Right lung (tissue), 10 donors: ENCODE data around the gene TCF4. TPM values are rescaled to one million over a fixed set of nuclear protein-coding genes. Genes with fewer than 3 reads are reported as not detected.

Source experiments
- DNase-seq, 2 donors: peaks; one replicate each; pipeline ENCODE4 v3.0.0-alpha.2; 2013
- long read RNA-seq, 8 donors: transcript quantifications; one replicate each; lab custom pipeline, GENCODE V29; 2026
- polyA plus RNA-seq, 5 donors: library from polyadenylated mRNA; unstranded; fragments of 120-200 nt; gene quantifications; one replicate each; pipeline versions ENCODE4 v1.2.1 to v1.2.3, GENCODE V29; 2013; ENCODE audit warnings: inconsistent platforms in 1 of 5, low replicate concordance in 1 of 5; ENCODE audit not compliant: insufficient read length in 5 of 5, insufficient read depth in 1 of 5

The TCF4 gene
- 100 to 1,000 TPM in 4 of 5 donors, 10 to 100 TPM in 1; 69.0 to 163 (median 139) TPM for polyA plus RNA-seq
- long read RNA-seq, donor 1, full-length matches to known transcripts, result 18 of 34 reads
- long read RNA-seq, donor 1, partial matches to known transcripts, result 16 of 34 reads
- long read RNA-seq, donor 1, other reads (novel, unspliced or antisense), result 0 of 34 reads
- long read RNA-seq, donor 2, full-length matches to known transcripts, result 13 of 13 reads
- long read RNA-seq, donor 2, partial matches to known transcripts, result 0 of 13 reads
- long read RNA-seq, donor 2, other reads (novel, unspliced or antisense), result 0 of 13 reads
- long read RNA-seq, donor 3, partial matches to known transcripts, result 5 of 10 reads
- long read RNA-seq, donor 3, other reads (novel, unspliced or antisense), result 0 of 10 reads
- long read RNA-seq, donor 4, partial matches to known transcripts, result 16 of 21 reads
- long read RNA-seq, donor 4, other reads (novel, unspliced or antisense), result 0 of 21 reads
- long read RNA-seq, donor 5, full-length matches to known transcripts, result 16 of 35 reads
- long read RNA-seq, donor 5, partial matches to known transcripts, result 19 of 35 reads
- long read RNA-seq, donor 5, other reads (novel, unspliced or antisense), result 0 of 35 reads
- long read RNA-seq, donor 6, transcript TCF4-204 (13 exons, 2,372 nt), result major isoform, 5 of 19 reads
- long read RNA-seq, donor 6, partial matches to known transcripts, result 8 of 19 reads
- long read RNA-seq, donor 6, other reads (novel, unspliced or antisense), result 0 of 19 reads
- long read RNA-seq, donor 7, full-length matches to known transcripts, result 12 of 28 reads
- long read RNA-seq, donor 7, partial matches to known transcripts, result 16 of 28 reads
- long read RNA-seq, donor 7, other reads (novel, unspliced or antisense), result 0 of 28 reads
- long read RNA-seq, donor 8, full-length matches to known transcripts, result 2 of 2 reads
- long read RNA-seq, donor 8, partial matches to known transcripts, result 0 of 2 reads
- long read RNA-seq, donor 8, other reads (novel, unspliced or antisense), result 0 of 2 reads

GRCh38 chr18:55588111-55588869 lies at the start of gene TCF4:
TSS of gene TCF4 (minus strand) at chr18:55588192. CDS start at chr18:55587116, 1,076 bp downstream.
- peak; percentile 65 to 72 for DNase-seq

- DNase-seq, result no peak
Measured at GRCh38 chr18:55637204-55637603, 49.2 kb upstream of the TCF4 start.

GRCh38 chr18:55635439-55635838 lies 47.4 kb upstream of the TCF4 start:
- DNase-seq, result no peak

DNA sequence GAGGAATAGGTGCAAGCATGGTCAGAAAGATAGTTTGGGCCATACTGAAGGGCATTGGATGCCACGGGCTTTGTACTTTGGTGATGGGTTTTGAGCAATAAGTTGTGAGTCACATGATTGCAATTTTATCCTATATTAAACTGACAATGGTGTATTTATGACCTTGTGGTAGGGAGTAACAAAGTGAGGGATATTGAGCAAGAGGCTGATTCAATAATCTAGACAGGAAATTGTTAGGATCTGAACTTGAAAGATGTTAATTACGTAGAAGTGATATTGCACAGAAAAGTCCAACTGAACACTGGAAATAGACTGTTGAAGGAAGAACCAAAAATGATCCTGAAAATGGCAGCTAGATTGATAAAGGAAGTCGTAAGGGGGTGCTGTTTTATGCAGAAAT lies 46.6 kb upstream of the TCF4 start:
- DNase-seq, result no peak

- DNase-seq, result no peak
Measured at GRCh38 chr18:55633032-55633431, 45.0 kb upstream of the TCF4 start.

- DNase-seq, result no peak
Measured at GRCh38 chr18:55629133-55629532, 41.1 kb upstream of the TCF4 start.

DNA sequence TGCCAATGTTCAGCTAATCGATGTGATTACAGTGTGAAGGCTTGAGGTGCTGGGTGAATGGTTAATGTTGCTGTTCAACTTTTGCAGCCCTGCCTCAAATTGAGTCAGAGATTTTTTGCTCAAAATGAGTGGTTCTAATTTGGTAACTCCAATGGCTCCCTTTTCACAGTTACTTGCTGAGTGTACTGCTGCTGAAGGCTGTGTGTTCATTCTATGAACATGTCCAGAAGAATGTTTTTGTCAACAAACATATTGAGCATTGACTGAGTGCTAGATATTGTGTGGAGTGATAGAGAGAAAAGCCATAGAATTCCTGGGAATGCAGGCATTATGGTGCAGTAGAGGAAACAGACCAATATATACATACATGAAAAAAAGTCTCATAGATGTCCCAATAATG lies 39.0 kb upstream of the TCF4 start:
- DNase-seq, result no peak

- no peak for DNase-seq
Measured at GRCh38 chr18:55625901-55626300, 37.9 kb upstream of the TCF4 start.

DNA sequence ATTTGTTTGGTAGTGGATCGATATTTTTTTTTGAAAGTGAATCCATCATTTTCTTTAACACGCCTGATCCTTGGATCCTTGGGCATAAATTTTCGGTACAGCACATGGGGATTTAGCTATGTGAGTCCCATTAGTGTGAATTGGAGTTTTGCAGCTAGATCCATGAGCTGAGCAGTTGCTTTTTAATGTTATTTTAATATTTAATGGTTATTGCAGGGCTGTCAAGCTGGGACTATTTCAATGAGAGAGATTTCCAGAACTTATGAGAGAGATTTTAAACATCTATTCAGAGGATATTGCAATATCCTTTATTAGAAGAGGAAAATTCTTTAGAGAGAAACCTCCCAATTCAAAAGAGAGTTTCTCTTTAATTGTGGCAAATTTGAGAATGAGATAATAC lies 35.6 kb upstream of the TCF4 start:
- no peak for DNase-seq

- no peak for DNase-seq
Measured at GRCh38 chr18:55610506-55610905, 22.5 kb upstream of the TCF4 start.

DNA sequence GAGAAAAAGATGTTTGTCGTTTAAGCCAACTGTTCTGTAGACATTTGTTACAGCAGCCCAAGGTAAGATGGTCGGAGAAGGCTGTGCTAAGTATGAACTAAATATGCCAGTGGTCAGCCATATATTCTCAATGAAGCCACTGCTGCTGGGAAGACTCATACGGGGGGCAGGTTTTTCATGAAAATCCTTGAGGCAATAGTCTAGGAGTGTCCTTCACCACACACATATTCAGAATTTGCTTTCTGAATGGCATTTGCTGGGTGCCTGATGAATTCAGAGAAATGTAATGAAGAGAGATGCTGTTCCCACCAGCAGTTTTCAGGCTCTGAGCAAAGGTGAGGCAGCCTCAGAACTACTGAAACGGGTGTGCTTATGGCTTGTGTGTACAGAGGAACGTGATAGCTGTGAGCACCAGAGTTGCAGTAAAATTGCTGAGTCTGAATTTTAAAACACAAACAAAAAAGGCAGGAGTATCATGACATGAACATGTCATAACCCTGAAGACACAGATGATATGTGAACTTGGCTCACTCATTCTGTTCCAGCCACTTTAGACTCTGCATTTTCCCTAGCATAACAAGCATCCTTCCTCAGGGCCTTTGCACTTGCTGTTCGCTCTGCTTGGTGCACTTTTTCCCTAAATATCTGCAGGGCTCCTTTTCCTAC lies 21.3 kb upstream of the TCF4 start:
- DNase-seq, result no peak

DNA sequence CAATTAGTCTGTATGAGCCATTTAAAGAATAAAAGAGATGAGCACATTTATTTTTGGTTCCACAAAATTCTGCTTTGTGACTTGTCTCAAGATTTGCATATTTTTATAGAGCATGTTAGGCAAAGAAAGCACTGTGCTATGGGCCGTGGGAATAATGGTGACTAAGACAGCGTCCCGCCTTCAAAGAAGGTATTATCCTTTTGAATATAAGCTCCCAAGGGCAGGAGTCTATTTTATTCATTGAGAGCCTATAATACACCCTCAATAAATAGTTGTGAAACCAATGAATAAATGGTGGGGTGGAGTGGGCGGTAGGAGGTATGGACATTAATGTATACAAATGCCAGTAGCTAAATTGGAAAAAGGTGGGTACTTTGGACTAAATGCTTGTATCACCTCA lies 20.5 kb upstream of the TCF4 start:
- no peak for DNase-seq

DNA sequence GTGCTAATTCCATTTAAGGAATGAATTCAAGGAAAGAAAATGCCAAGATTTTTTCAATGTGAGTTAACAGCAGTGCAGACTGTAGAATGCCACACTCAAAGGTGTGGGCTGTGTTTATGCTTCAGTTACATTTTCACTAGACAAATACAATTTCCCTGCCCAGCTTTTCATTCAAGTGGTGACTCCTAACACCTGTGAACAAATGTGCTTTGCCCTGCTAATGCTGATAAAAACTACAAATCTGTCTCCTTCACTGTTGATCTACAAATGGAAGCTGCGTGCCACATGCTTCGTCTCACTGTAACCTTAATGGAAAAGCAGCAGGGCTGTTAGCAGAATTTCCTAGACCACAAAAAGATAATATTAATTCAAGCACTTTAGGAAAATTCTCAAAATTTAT lies 19.8 kb upstream of the TCF4 start:
- no peak for DNase-seq

DNA sequence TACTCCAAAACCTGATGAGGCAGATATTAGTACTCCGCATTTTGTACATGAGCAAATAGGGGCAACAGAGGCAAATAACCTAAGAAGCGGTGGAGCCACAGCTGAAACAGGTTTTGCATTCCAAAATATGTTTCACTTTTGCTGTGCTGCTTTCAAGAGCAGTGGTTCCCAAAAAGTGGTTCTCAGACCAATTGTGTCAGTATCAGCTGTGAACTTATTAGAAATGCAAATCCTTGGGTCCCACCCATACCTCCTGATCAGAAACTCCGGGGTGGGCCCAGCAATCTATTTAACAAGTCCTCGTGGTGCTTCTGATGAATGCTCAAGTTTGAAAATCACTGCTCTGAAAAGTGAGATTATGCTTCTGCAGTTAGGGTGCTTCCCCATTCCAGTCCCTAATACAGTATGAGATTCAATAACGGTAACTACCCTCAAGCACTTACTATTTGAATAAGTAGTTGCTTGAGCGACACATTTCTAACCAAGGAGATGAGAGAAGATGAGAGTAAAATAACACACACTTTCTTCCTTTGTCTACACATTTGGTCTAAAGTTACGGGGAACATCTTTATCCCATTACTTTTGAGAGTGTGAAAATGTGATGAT lies 17.8 kb upstream of the TCF4 start:
- no peak for DNase-seq

DNA sequence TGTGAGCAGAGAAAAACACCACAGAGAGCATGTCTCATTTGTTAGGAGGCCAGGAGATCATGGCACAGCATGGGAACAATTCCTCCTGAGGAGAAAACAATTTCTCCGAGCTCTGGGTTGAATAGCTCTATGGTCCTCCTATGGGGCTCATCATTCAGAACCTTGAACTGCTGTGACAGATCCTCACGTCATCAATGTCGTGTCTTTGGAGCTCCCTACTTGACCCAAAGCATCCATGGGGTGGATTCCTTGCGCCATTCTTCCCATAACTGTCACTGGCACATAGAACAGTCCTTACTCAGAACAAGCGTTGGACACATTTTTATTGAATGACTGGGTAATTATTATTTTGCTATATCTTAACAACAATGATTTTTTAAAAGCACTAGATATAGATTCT lies 15.8 kb upstream of the TCF4 start:
- no peak for DNase-seq

DNA sequence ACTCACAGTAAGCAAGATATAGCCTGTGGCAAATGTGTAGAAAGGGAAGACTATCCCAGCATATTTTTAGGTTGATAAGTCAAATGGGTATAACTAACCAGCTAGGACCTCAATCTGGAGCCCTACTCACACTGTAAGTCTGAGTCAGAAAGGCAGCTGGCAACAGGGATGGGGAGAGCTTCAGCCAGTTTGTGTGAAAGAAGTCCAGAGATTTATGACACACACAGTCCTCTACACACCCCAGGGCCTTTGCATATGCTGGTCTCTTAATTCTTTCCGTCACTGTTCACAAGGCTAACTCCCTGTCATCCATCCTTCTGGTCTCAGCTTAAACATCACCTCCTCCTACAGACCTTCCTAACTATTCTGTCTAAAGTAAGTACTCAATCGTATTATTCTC lies 5.9 kb upstream of the TCF4 start:
- DNase-seq, result no peak

GRCh38 chr18:55592572-55592971 lies 4.6 kb upstream of the TCF4 start:
- no peak for DNase-seq

GRCh38 chr18:55592106-55592505 lies 4.1 kb upstream of the TCF4 start:
- DNase-seq, result no peak

DNA sequence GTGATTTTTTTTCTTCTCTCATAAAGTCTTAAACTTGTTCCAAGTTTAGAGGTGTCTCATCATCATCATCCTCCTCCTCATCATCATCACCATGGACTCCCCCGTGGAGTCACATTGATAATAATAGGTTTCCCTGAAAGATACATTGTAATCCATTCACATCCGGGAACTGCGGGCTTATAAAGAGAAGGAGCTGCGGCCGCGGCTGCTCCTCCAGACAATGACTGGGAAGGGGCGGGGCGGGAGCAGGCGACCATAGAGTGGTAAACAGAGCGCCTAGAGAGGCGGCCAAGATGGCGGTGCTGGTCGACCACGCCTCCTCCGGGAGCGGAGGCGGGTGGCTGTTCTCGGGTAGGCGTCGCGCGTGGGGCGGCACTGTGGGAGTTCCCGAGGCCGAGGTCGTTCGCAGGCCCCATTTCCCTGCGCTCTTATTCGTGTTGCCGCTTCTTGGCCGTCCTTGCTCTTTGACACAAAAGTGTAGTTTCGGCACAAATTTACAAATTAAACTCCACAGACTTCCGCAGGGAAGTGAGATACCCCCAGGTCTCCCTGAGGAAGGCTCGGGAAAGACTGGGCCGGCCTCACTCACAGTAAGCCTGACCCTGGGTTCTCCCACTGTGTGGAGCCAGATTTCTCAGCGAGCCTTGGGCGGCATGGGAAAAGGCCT lies 1.8 kb upstream of the TCF4 start:
- DNase-seq, result peak; percentile 96
